NCI-H446 (cell line): ENCODE results near the gene PPM1A.

ENCODE experiments used
- DNase-seq, 2 experiments: peaks; one replicate each; lab custom pipeline; 2025; lab: John Stamatoyannopoulos, UW

PPM1A gene

DNA sequence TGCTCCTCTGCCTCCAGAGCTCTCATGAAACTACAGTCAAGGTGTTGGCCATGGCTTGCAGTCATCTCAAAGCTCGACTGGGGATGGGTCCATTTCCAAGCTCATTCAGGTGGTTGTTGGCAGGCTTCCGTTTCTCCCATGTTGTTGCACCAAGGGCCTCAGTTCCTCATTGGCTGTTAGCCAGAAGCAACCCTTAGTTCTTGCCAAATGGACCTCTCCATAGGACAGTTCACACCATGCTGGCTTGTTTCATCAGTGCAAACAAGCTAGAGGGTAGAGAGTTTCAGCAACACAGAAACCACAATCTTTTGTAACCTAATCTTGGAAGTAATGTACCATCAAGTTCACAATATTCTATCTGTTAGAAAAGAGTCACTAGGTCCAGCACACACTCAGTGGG lies 22.7 kb upstream of the PPM1A start:
- DNase-seq = peak in 1 of 2 experiments; percentile 9

DNA sequence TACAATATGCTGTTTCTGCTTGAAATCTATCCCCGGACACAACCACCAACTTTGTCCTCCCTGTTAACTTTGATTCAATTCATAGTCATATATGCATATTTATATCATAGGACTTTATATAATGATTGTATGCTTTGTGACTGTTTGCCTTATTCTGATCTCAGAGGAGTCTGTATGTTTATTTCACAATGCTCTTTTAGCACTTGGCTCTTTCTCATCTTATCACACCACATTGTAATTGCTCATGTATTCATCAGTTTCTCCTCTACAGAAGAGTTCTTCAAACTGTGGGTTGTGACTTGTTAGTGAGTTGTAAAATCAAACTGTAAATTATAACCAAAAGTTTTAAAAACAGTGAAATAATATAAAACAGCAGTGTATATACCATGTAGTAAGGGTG lies 21.7 kb upstream of the PPM1A start:
- DNase-seq = no peak

DNA sequence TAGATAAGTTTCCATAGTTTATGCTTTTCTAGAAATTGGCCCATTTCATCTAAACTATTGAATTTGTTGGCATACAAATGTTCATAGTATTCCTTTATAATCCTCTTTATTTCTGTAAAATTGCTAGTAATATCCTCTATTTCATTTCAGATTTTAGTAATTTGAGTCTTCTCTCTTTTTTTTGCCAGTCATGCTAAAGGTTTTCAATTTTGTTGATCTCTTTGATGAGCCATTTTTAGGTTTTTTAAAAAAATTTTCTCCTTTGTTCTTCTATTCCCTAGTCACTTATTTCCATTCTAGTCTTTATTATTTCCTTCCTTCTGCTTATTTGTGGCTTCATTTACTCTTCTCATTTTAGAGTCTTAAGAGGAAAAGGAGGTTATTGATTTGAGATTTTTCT lies 19.4 kb upstream of the PPM1A start:
- DNase-seq = no peak

- DNase-seq = no peak
Observed at GRCh38 chr14:60232185-60232584, 16.8 kb upstream of the PPM1A start.

DNA sequence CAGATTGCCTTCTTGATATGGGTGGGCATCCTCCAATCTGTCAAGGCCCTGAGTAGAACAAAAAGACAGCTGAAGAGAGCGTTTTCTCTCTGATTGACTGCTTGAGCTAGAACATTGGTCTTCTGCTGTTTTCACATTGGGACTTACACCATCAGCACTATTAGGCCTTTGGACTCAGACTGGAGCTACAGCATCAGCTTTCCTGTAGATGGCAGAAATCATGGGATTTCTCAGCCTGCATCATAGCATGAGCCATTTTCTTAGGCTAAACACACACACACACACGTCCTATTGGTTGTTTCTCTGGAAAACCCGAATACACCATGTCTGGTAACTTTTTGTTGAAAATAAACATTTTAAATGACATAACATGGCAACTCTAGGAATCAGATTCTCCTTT lies 15.8 kb upstream of the PPM1A start:
- no peak for DNase-seq

DNA sequence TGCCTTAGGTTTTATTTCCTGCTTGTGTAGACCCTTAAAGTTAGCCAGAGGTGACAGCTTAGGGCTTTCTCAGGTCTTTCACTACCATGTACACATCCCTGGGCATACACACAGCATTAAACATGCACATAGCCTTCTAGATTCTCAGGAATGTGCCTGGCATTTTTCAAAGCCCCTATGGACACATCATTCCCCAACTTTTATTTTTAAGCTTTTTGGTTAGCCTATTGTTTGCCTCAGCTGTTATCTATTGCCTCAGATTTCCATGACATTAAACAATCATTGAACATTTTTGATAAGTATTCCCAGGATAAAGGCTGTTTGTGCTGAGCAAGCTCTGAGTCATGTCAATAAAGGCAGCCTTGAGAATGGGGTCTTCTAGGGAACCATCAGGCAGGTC lies 15.1 kb upstream of the PPM1A start:
- DNase-seq = no peak

DNA sequence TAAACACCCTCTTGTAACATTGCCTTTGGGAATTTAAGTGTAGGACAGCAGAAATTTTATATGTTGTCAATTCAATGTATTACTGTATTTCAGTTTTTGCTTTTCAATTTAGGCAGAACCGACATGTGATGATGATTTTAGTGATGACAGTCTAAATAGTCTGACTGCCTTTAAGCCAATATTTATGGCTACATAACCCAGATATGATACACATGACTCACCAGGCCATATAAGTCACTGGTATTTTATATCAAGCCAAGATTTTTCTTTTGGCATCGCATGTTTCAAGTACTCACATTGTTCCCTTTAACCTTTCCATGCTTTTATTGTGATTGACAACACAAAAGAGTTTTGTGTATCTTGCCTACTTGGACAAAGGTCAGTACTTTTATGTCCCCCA lies 13.6 kb upstream of the PPM1A start:
- DNase-seq = no peak

- DNase-seq = no peak
Observed at GRCh38 chr14:60238955-60239354, 10.1 kb upstream of the PPM1A start.

DNA sequence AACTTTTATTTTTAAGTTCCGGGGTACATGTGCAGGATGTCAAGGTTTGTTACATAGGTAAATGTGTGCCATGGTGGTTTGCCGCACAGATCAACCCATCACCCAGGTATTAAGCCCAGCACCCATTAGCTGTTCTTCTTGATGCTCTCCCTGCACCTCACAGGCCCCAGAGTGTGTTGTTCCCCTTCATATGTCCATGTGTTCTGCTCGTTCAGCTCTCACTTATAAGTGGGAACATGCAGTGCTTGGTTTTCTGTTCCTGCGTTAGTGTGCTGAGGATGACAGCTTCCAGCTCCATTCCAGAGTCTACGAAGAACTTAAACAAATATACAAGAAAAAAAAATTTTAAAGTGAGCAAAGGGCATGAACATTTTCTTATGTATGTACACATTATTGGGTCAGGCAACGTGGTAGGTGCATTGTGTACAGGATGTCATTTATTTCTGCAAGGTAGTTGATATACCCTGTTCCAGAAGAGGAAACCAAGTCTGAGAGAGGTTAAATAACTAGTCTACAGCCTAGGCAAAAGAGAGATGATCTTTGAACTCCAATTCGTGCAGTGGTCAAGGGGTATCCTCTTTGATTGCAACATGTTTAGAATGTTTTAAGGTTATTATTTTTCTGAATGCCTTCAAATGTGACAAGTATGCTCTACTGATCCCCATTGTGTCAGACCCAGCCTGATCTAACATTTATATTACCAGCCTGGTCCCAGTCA lies 8.7 kb upstream of the PPM1A start:
- no peak for DNase-seq

- DNase-seq = no peak
Observed at GRCh38 chr14:60241091-60241490, 7.9 kb upstream of the PPM1A start.

- DNase-seq = no peak
Observed at GRCh38 chr14:60242429-60242828, 6.6 kb upstream of the PPM1A start.

DNA sequence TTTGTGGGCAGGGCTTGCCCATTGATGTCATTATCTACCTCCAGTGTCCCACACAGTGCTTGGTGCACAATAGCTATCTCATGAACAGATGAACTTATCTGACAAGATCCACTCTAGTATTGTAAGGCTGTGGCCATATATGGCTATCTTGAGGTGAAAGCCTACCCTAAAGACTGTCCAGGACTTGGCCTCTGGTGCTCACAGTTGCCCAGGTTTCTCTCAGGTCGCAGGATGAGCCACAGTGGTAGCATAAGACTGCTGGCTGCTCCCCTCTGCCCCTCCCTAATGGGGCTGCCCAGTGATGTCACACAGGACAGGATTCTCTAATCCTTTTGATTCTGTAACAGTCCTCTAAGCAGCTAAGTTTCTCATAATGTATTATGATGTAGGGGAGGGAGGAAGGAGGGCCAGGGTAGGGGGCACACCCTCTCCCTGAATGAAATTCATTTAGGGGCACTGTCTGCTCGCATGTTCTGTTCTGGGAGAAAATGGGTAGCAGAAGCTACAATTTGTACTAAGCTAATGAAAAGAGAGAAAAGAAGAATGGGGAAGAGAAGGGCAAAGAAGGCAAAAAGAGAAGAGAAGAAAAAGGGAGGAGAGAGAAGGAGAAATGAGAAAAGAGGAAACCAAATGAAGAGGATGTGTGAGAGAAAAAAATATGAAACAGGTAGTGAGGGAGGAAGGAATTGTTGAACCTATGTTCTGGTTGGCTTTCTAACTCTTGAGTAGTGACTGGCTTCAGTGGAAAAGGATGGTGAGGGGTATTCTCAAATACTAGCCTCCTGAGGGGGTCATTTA lies 3.4 kb upstream of the PPM1A start:
- DNase-seq = no peak

DNA sequence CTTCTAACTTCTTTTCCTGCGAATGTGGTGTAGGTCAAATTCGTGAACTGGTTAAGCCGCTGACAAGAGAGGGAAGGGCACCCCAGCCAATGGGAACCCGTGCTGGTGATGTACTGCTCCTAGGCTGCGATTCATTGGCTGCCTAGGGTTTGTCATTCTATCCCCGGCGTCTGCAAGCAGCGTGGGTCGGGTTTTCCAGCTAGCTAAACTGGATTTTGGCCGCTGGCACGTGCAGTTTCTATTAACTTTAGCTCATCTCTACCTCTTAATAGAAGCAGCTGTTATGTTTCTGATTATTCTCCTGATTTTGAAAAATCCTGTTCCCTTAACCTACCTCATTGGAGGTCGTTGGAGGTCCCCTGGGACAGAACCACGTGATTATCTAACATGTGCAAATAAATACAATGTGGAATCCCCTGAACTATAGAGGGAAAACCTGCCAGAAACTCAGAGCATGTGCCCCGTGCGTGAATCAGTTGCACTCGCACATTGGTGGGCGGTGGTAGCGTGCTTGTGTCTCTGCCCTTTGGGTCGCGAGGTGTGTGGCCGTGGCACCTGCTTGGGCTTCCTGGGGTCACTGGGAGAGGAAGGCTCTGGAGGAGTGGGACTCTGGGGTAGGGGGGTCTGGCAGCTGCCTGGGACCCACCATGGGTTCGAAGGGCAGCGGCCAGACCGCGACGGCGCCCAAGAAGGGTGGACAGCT lies 876 bp upstream of the PPM1A start:
- DNase-seq = peak; percentile 86 to 87

GRCh38 chr14:60249321-60250256 lies 568 bp downstream of the PPM1A start:
- peak; percentile 7 to 78 for DNase-seq

DNA sequence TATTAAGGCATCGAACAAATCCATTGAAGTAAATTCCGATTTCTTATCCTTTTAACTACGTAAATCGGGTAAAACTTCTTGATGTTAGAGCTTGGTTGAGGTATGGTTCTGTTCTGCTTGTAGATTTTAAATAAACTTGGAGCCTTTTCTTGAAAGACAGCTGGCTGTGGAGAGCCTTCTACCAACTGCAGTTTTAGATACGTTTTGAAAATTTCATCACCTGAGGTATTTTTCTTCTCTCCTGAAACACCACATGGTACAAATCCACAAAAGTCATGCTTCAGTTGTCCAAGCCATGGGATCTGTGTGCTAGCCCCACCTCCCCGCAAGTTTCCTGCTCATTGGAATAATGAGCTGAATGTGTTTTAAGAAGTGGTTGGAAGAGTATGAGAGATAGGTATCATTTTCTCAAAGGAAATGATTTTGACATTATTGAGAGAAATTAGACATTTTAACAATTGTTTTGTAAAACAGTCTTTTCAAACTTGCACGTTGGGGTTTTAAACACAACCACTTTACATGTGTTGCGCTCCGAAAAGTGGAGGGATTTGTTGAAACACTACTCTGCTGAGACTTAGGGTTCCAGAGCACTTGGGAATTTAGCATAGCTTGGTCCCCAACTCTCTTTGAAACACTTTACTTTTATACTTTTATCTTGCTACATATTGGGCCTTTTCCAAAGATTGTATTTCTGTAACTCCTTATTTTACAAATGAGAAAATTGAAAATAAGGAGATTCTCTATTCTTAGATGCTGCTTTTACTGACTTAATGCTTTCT lies 1.4 kb downstream of the PPM1A start:
- DNase-seq = peak in 1 of 2 experiments; percentile 11

GRCh38 chr14:60251877-60252276 lies 2.9 kb downstream of the PPM1A start:
- DNase-seq = no peak

GRCh38 chr14:60252630-60253029 lies 3.6 kb downstream of the PPM1A start:
- no peak for DNase-seq

- no peak for DNase-seq
Observed at GRCh38 chr14:60253649-60254048, 4.6 kb downstream of the PPM1A start.

GRCh38 chr14:60254176-60254575 lies 5.2 kb downstream of the PPM1A start:
- no peak for DNase-seq

GRCh38 chr14:60257865-60258264 lies 8.8 kb downstream of the PPM1A start:
- no peak for DNase-seq

DNA sequence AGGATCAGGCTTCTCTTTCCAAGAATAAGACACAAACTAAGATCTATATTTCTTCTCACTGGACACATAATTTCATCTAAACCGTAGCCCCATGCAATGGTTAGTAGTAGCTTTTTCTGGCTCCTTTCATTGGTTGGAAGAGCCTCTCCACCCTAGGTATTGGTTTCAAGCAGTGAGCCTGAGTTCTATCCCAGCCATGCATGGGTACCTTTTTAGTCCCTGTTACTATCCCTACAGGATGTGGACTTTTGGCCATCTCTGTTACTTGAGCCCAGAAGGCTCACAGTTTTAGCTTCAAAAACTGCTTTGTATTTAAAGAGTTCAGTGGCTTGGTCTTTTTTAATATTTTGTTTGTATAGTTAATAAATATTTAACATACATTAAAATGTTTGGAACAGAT lies 16.1 kb downstream of the PPM1A start:
- no peak for DNase-seq
